ENCODE results near the gene CFAP126. TPM values are rescaled to one million over a fixed set of nuclear protein-coding genes. Genes with fewer than 3 reads are reported as not detected.

Gene CFAP126, protein sequence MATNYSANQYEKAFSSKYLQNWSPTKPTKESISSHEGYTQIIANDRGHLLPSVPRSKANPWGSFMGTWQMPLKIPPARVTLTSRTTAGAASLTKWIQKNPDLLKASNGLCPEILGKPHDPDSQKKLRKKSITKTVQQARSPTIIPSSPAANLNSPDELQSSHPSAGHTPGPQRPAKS
- not detected in 2 replicates for total RNA-seq

DNA sequence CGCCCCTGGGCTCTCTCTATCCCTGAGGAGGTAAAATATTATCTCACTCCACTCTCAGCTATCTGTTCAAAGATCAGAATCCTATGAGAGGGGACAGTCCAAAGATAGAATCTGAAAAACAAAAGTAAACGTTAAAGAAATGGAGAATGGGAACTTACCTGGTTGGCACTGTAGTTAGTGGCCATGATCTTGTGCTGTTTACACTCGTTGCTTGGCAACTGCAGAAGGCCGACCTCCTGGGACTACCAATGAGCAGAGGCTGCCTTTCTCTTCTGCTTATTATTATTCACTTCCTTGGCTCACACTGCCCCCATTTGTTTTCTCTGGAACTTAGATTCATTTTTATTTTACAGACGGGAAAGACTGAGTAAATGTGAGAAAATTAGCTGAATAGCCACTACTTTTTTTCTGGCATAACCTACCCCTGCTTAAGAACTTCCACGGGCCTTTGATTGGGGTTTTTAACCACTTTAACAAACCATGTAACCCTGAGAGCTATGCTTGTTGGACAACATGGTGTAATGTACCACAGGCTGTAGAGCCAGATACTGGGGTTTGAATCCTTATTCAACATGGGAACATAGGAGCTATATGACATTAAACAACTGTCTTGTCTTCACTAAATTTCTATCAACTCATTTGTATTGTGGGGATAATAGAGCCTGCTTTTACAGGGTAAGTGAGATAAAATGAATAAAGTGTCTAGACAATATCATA lies at the start of gene CFAP126:
Gene CFAP126, minus strand, starts transcription at position 193 of the 717 bp plus-strand sequence. Its CDS starts 8 bp downstream, at position 185.

Other genes starting within 250 kb of the CFAP126 start
- gene PFDN2, start 249.8 kb downstream of the CFAP126 start, total RNA-seq, result 28.8 and 112 TPM in 2 replicates
- gene NIT1, start 249.8 kb downstream of the CFAP126 start, total RNA-seq, result 21.4 and 22.0 TPM in 2 replicates
- gene DEDD, start 235.2 kb downstream of the CFAP126 start, total RNA-seq, result 19.2 and 28.8 TPM in 2 replicates
- gene UFC1, start 213.9 kb downstream of the CFAP126 start, total RNA-seq, result 109 and 118 TPM in 2 replicates
- gene USP21, start 208.4 kb downstream of the CFAP126 start, total RNA-seq, result 5.8 and 7.3 TPM in 2 replicates
- 9.3 and 10.0 TPM in 2 replicates for gene PPOX, start 201.4 kb downstream of the CFAP126 start, total RNA-seq
- 20.9 and 27.9 TPM in 2 replicates for gene B4GALT3, start 190.4 kb downstream of the CFAP126 start, total RNA-seq
- gene ADAMTS4, start 168.8 kb downstream of the CFAP126 start, total RNA-seq, result 22.2 and 110 TPM in 2 replicates
- gene NDUFS2, start 165.5 kb downstream of the CFAP126 start, total RNA-seq, result 147 and 216 TPM in 2 replicates
- 0.38 TPM in 1 of 2 replicates, not detected in the other for gene FCER1G, start 152.6 kb downstream of the CFAP126 start, total RNA-seq
- not detected in 2 replicates for gene APOA2, start 144.2 kb downstream of the CFAP126 start, total RNA-seq
- gene TOMM40L, start 141.8 kb downstream of the CFAP126 start, total RNA-seq, result 10.4 and 14.6 TPM in 2 replicates
- gene NR1I3, start 129.7 kb downstream of the CFAP126 start, total RNA-seq, result not detected in 2 replicates
- under 0.01 TPM in 1 of 2 replicates, not detected in the other for gene PCP4L1, start 109.1 kb downstream of the CFAP126 start, total RNA-seq
- 1.7 and 2.3 TPM in 2 replicates for gene MPZ, start 57.9 kb downstream of the CFAP126 start, total RNA-seq
- gene SDHC, start 53.5 kb downstream of the CFAP126 start, total RNA-seq, result 21.4 and 23.6 TPM in 2 replicates
- gene FCGR2A, start 137.6 kb upstream of the CFAP126 start, total RNA-seq, result under 0.01 and 0.28 TPM in 2 replicates
- 0.96 and 2.3 TPM in 2 replicates for gene HSPA6, start 156.7 kb upstream of the CFAP126 start, total RNA-seq
- gene FCGR3A, start 181.9 kb upstream of the CFAP126 start, total RNA-seq, result not detected in 2 replicates